DMS53 (cell line): ENCODE results near the gene DOCK3.
"Not testable (repeated sequence)": the region's sequence is repeated elsewhere in the genome, so short reads cannot be mapped to it uniquely, and the experiment has no call there.

Source experiments
- DNase-seq: peaks from one replicate; lab custom pipeline; 2025; lab: John Stamatoyannopoulos, UW

Gene DOCK3

DNA sequence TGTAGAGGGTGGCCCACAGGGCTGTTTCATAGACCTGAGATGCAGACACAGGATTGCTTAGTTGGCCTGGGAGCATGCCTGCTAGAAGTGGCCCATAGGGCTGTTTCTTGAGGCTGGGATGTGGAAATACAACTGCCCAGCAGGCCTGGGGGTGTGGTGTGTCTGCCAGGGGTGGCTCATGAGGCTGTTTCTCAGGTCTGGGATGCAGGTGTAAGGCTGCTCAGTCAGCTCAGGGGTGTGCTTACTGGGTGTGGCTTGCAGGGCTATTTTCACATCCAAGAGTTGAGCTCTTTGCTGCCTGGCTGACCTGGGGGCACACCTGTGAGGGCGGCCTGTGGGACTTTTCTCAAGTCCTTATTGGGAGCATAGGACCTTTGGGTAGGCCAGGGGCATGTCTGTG lies 131.3 kb downstream of the DOCK3 start:
- no peak for DNase-seq

DNA sequence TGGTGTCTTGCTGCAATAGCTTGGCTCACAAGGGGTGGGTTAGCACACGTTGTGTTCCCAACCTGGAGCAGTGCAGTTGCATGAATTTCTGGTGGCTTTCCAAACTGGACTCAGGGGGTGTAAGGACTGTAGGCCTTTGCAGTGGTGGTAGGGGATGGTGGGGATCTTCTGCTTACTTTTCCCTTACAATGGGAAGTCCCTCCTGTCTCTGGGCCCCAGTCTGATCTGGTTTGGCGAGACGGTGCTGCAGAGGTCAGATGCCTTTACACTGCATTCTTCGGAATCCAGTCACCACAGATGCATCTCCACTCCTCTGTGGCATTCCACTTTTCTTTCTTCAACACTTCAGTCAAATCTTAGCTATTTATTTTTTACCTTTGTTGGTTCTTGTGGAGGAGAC lies 132.1 kb downstream of the DOCK3 start:
- DNase-seq = peak; percentile 18

DNA sequence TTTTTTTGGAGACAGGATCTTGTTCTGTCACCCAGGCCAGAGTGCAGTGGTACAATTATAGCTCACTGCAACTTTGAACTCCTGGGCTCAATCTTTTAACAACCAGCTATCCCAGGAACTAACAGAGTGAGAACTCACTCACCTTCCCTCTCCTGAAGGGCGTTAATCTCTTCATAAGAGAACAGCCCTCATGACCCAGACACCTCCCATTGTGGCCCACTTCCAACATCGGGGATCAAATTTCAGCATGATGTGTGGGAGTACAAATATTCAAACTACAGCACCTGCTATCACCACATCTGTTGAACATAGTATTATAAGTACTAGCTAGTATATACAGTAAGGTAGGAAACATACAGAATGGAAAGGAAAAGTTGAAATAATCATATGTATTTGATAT lies 132.5 kb downstream of the DOCK3 start:
- DNase-seq = peak; percentile 76

DNA sequence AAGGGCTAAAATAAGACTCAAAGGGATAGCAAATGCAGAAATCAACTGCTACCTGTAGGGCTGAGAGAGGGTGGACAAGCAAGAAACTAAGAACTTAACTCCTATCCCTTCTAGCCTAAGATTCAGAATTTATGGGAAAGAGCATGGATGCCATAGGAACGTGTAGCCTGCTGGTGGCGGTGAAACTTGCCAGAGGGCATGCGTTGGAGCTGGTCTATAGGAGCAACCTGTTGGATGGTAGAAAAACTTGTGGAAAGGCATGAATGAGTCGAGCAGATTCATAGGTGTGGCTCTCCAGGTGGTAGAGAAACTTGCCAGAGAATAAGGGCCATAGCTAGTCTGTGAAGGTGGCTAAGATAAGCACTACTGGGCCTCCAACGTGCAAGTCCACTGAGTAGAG lies 137.2 kb downstream of the DOCK3 start:
- no peak for DNase-seq

DNA sequence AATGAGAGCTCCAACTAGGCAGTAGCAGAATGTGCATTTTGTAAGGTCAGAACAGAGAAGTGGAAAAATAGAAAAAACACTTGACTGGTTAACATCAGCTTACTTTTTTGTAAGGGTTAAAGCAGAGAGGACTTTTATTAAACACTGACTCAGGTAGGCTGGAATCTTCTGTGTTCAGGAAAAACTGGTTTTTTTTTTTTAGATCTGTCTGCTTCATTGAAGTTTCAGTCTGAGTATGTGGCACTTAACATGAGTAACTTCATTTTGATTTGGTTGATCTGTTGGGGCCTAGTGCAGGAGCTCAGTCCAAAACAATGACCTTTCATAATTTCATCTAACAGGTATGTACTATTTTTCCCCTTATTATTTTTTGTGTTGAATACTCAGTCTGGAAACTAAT lies 141.1 kb downstream of the DOCK3 start:
- DNase-seq = peak; percentile 47

DNA sequence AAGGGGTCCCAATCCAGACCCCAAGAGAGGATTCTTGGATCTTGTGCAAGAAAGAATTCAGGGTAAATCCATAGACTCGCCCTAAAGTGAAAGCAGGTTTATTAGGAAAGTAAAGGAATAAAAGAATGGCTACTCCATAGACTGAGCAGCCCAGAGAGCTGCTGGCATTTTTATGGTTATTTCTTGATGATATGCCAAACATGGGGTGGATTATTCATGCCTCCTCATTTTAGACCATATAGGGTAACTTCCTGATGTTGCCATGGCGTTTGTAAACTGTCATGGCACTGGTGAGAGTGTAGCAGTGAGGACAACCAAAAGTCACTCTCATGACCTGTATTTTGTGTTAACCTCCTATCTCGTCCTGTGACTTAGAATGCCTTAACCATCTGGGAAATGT lies 142.2 kb downstream of the DOCK3 start:
- DNase-seq = peak; percentile 6

DNA sequence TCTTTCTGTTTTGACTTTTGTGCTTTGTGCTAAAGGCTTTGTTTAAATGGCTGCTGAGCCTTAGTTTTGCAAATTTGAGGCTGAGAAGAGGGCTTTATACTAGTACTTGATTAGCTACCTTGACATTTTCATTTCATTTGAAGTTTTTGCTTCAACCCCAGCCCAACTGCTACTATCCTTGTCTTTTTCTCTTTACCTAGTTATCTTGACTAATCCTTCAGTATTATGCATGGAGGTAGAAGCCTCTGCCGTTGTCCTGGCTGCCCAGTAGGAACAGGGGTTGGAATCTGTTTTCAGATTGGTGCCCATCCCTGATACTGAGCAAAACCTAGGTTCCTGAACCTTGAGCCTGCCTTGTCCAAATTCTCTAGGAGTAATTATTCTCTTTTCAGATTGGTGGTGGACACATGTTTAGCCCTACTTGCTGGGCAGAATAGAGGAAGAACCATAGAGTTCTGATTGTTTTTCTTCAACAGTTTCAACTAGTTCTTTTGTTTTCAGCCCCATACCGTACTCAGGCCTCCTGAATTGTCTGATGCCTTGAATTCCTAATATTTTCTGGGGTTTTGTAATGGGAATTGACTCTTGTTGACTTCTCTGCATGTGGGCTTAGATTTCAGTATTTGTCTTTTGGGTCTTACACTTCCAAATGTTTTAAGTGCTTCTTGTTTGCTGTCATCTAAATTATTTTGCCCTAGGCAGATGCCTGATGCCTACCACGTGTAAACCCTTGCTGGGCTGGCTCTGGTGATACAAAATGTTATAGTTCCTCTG lies 143.2 kb downstream of the DOCK3 start:
- no peak for DNase-seq

DNA sequence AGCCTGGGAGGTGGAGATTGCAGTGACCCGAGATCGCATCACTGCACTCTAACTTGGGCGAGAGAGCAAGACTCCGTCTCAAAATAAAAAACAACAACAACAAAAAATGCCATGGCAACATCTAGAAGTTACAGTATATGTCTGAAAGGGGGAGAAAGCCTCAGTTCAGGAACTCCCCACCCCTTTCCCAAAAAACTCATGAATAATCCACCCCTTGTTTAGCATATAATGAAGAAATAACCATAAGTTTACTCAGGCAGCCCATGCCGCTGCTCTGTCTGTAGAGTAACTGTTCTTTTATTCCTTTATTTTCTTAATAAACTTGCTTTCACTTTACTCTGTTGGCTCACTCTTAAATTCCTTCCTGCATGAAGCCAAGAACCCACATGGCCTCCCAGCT lies 145.2 kb downstream of the DOCK3 start:
- no peak for DNase-seq

DNA sequence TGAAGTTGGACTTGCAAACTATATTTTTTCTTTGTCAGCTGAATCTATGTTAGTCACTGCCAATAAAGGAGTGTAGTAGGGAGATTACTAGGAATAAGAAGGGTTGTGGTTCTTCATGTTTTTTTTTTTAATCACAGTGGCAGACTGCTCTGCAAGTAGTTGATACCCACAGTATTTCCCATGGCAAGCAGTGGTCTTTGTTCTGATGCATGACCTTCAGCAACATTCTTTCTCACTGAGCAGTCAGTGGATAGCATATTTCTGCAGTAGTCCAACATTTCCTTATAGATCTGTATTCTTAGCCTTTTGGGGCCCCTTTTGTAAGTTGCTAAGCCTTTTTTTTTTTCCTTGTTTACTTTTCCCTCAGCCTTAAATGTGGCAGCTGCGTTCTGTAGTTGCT lies 151.1 kb downstream of the DOCK3 start:
- no peak for DNase-seq

DNA sequence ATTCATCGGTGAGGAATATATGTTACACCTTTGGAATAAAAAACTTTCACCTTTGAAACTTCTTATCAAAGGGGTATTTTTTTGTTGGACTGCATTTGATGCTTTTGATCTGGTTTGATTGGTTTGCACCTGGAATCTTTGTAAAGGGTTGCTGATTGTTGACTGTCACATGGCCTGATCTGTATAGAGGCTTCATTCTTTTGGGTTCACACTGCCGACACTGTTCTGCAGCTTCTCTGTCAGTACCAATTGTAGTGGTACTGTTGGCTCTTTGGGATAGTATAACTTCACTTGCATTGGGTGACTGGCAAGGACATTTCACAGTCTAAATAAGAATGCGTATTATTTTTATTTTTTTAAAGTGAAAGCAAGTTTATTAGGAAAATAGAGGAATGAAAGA lies 155.7 kb downstream of the DOCK3 start:
- no peak for DNase-seq

DNA sequence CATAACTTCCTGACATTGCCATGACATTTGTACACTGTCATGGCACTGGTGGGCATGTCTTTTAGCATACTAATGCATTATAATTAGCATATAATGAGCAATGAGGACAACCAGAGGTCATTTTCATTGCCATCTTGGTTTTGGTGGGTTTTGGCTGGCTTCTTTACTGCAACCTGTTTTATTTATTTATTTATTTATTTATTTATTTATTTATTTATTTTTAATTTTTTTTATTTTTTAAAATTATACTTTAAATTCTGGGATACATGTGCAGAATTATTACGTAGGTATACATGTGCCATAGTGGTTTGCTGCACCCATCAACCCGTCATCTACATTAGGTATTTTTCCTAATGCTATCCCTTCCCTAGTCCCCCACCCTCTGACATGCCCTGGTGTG lies 156.3 kb downstream of the DOCK3 start:
- DNase-seq = not testable (repeated sequence)

DNA sequence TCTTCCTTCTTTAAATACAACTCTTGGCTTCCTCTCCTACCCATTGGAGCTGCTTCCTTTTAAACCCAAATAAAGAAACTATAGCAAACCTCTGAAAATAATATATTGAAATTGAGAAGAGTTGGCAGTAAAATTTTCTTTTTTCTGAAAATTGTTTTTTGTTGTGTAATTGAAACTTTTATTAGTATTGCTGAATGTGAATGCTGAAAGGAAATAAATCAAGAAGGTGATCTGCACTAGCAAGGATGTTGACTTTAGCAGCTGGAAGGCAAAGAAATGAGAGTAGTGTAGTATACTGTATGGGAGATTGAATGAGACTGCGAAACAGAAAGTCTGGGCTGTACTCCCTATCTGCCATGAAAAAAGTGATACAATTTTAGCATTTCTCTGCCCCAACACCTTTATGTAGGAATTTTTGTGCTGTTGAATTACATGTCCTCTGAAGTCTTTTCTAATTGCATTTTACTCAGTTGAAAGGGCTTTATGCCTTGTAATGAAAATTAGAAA lies 166.3 kb downstream of the DOCK3 start:
- DNase-seq = no peak

DNA sequence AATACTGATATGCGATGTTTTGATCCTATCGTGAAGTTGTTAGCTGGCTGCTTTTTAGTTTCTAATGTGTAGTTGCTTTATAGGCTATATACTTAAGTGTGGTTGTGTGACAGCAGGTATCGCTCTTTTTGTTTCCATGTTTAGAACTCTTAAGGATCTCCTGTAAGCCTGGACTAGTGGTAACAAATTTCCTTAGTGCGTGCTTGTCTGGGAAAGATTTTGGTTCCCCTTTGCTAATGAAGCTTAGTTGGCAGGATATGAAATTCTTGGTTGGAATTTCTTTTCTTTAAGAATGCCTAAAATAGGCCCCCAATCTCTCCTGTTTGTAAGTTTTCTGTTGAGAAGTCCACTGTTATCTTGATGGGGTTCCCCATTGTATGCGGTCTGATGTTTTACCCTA lies 173.6 kb downstream of the DOCK3 start:
- DNase-seq = no peak

DNA sequence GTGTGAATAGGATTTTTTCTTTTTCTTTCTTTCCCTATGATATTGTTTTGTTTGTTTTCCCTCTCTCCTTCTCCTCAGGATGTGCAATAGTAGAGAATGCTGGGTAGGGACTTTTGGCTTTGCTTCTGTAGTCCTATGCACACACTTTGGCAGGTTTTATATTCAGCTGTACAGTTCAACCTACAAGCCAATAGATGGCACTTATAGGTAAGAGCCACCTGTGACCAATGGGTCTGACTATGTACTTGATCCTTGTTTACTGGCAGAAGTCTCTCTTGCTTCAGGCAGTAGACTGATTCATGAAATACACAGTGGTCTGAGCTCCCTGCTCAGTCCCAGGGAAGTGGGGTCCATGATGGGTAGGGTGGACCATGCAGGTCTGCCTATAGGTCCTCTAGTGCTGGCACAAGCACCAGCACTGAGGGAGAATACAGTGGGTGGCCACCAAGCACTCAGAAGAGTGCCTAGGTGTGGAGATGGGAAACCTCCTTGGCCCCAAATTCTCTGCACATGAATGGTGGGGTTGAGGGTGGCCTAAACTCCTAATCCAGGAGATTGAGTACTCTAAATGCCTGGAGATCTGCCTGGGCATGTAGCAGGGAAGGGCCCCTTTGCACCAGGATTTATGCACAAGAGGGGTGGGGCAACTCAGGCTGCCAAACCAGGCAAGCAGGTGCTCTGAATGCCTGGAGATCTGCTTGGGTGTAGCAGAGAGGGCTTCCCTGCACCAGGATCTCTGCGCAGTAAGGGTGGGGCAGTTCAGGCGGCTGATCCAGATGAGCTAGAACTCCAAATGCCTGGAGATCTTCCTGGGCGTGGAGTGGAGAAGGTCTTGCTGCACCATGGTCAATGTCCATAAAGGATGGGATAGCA lies 176.1 kb downstream of the DOCK3 start:
- DNase-seq = no peak

DNA sequence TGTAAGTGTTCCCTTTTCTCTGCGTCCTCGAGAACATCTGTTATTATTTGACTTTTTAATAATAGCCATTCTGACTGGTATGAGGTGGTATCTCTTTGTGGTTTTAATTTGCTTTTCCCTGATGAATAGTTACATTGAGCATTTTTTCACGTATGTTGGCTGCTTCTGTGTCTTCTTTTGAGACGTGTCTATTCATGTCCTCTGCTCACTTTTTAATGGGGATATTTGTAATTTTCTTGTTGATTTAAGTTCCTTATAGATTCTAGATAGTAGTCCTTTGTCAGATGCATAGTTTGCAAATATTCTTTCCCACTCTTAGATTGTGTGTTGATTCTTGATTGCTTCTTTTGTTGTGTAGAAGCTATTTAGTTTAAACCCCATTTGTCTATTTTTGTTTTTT lies 179.2 kb downstream of the DOCK3 start:
- DNase-seq = no peak

DNA sequence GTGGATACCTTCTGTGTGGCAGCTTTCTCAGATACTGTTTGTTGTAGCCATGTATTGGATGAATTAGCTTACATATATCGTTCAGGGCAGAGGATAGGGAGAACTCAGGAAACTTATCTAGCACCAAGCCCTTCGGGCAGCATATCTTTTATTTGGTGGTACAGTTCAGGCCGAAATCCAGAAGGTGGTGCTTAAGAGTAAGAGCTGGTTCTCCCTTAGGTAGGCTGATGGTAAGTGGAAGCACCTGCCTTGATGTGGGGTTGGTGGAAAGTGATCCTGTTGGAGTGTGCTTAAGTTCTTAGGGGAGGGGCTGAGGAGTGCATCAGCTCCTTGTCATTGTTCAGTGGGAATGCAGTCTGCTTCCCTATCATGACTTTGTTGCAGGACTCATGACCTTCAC lies 187.5 kb downstream of the DOCK3 start:
- DNase-seq = peak; percentile 2

DNA sequence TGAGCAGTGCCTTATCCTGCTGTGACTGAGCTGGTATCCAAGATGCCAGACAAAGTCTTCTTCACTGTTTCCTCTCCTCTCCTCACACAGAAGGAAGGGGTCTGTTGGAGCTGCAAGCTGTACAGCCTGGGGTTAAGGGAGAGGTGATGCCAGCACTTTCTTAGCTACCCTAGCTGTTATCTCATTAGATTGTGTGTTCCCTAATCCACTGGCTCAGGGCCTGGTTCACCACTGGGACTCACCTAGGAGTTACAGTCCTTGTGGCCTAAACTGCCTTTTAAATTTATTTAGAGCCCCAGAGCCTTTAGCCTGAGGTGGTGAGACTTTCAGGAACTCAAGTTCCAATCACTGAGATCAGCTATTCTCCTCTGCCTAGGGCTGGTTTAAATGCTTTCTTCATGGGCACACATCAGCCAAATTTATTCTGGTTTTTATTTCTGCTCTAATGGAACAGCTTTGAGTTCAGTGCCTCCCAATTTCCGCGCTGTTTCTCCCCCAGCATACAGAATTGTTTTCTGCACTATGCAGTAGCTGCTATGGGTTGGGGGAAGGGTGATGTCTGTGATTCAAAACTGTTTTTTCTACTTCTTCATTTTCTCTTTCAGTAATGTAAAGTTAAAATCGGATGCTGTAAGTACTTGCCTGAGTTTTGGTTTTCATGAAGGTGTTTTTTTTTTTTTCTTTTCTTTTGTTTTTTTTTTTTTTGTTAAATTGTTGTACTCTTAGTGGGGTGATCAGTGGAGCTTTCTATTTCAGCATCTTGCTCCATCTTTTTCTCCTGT lies 198.8 kb downstream of the DOCK3 start:
- DNase-seq = no peak

DNA sequence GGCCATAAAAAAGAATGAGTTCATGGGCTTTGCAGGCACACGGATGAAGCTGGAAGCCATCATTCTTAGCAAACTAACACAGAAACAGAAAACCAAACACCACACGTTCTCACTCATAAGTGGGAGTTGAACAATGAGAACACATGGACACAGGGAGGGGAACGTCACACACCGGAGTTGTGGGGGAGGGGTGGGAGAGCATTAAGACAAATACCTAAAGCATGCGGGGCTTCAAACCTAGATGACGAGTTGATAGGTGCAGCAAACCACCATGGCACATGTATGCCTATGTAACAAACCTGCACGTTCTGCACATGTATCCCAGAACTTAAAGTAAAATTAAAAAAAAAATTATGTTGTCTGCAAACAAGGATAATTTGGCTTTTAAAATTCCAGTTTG lies 200.1 kb downstream of the DOCK3 start:
- DNase-seq = not testable (repeated sequence)

DNA sequence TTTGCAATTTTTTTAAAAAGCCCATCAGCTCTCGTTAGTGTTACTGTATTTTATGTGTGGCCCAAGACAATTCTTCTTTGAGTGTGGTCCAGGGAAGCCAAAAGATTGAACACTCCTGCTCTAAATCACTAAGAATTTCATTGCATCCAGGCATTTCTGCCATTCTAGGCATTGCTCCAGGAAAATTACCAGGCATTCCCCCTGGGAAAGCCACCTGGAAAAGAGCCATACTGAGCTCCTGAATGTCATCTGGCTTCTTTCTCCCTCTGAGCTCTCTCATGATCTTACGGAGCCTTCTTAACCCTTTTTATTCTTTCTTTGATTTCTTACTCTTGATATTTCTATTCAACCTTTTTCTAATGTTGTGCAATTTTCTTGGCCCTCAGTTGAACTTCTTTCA lies 202.2 kb downstream of the DOCK3 start:
- no peak for DNase-seq

DNA sequence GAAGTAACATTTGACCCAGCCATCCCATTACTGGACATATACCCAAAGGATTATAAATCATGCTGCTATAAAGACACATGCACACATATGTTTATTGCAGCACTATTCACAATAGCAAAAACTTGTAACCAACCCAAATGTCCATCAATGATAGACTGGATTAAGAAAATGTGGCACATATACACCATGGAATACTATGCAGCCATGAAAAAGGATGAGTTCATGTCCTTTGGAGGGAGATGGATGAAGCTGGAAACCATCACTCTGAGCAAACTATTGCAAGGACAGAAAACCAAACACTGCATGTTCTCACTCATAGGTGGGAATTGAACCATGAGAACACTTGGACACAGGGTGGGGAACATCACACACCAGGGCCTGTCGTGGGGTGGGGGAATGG lies 208.0 kb downstream of the DOCK3 start:
- DNase-seq = not testable (repeated sequence)

DNA sequence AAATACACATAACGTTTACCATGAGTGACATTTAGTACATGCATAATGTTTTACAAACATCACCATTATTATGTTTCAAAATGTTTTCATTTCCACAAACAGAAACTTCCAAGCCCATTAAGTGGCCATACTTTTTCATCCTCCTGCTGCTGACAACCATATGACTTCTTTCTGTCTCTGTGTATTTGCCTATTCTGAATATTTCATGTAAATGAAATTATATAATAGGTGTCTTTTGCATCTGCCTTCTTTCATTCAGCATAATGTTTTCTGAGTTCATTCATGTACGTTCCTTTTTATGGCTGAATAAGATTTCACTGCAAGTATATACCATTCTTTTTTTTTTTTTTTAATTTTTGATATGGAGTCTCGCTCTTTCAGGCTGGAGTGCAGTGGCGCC lies 209.0 kb downstream of the DOCK3 start:
- no peak for DNase-seq

DNA sequence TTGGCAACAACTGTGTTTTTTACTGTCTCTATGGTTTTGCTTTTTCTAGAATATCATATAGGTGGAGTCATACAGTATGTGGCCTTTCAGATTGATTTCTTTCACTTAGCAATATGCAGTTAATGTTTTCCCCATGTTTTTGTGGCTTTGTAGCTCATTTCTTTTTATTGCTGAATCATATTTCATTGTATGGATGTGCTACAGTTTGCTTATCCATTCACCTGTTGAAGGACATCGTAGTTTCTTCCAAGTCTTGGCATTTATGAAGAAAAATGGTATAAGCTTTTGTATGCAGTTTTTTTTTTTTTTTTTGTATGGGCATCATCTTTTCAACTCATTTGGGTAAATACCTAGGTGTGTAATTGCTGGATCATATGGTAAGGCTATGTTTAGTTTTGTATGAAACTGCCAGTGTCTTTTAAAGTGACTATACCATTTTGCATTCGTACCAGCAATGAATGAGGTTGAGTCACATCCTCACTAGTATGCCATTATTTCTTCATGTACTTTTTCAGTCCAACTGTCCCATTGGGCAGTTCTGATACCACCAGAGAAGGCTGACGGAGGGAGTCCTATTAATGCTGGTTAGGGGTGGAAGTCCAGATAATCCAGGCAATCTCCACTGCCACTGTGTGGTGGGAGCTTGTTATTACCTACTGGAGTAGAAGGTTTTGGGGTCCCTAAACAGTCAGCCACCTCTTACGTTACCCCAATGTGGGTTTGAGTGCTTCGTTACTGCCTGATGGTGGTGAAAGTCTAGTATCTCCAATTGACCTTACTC lies 210.5 kb downstream of the DOCK3 start:
- no peak for DNase-seq
